ENCODE results near the gene ZFHX2. TPM values are rescaled to one million over a fixed set of nuclear protein-coding genes. Genes with fewer than 3 reads are reported as not detected.
A peak's percentile ranks its signal among the peaks of the same experiment; 100 is the strongest.

ZFHX2 gene
- total RNA-seq, 2 donors from 2014 or later = 12.8 to 15.4 TPM

DNA sequence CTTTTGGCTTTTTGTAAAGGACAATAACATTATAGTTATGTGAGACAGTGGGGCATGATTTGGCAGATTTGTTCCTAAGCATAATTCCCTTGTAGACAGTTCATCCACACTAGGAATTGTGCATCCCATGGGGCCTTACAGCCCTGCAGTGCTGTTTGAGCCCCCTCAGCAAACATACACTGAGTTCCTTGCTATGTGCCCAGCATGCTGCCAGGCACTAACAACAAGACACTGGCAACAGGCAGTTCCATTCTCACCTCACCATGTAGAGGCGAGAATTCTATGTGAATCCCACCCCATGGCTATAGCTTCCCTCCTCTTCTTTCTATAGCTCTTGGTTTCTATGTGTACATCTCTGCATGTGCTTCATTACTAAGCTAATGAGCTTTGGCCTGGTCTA is 6.4 kb upstream of the ZFHX2 start:
- Mint-ChIP-seq H3K27me3 (ENCODE audit: insufficient read depth) (no peaks in the 10 kb centered on the region), H3K36me3 (ENCODE audit: low read depth) (peaks cover 31% of the 10 kb centered on the region), H3K4me1 (peaks cover 13% of the 10 kb centered on the region), H3K4me3 (peak overlapping the region; percentile 81), H3K27ac (no peak overlapping the region), H3K9me3 (no peaks in the 10 kb centered on the region)
- 88 to 100% methylated on average over 1 of the region's 1 CpG for WGBS, 2 experiments (ENCODE audit: insufficient coverage in 1 of 2, insufficient read length in 1 of 2)
- H3K4me1 ChIP-seq (ENCODE audit: control insufficient read depth, insufficient read depth, low read length) = no peaks in the 10 kb centered on the region
- H3K9me3 ChIP-seq (ENCODE audit: control insufficient read depth, low read length) = no peaks in the 10 kb centered on the region
- no peaks in the 10 kb centered on the region for H3K27me3 ChIP-seq (ENCODE audit: control insufficient read depth, insufficient read depth, low read length, poor library complexity, severe bottlenecking)
- peaks cover 51% of the 10 kb centered on the region for H3K36me3 ChIP-seq (ENCODE audit: control insufficient read depth, insufficient read depth, low read length)
- no peak for DNase-seq
- no peak overlapping the region for H3K9ac ChIP-seq (ENCODE audit: extremely low read depth, low read length, poor library complexity, severe bottlenecking)
- TF ChIP-seq, protein P1, sequence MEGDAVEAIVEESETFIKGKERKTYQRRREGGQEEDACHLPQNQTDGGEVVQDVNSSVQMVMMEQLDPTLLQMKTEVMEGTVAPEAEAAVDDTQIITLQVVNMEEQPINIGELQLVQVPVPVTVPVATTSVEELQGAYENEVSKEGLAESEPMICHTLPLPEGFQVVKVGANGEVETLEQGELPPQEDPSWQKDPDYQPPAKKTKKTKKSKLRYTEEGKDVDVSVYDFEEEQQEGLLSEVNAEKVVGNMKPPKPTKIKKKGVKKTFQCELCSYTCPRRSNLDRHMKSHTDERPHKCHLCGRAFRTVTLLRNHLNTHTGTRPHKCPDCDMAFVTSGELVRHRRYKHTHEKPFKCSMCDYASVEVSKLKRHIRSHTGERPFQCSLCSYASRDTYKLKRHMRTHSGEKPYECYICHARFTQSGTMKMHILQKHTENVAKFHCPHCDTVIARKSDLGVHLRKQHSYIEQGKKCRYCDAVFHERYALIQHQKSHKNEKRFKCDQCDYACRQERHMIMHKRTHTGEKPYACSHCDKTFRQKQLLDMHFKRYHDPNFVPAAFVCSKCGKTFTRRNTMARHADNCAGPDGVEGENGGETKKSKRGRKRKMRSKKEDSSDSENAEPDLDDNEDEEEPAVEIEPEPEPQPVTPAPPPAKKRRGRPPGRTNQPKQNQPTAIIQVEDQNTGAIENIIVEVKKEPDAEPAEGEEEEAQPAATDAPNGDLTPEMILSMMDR (conservative IDR thresholded peaks at IDR 0.05) = no peak
- H3K4me3 ChIP-seq (ENCODE audit: low read length) = no peak overlapping the region
- H3K27ac ChIP-seq (ENCODE audit: low read depth, low read length) = no peak overlapping the region

DNA sequence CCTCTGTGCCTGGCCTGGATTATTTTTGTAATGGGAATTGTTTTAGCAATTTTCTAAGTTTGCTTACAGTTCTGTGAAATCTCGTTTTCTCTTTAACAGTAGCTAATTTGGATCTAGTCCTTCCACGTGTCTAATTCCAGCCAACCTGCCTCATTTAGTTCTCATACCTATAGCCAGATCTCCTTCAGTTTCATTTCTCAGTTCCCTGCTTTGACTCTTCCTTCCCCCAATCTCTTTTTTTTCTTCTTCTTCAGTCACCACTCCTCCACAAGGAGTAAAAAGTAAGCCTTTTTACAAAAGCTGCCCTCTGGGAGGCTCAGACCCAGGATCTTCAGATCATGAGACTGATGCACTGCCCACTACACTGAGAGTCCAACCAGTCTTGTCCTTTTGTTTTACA is 6.0 kb upstream of the ZFHX2 start:
- peak overlapping the region; percentile 81 for H3K4me3 Mint-ChIP-seq
- Histone ChIP-seq H3K9me3 (ENCODE audit: control insufficient read depth, low read length) (no peaks in the 10 kb centered on the region), H3K36me3 (ENCODE audit: control insufficient read depth, insufficient read depth, low read length) (peaks cover 49% of the 10 kb centered on the region), H3K27me3 (ENCODE audit: control insufficient read depth, insufficient read depth, low read length, poor library complexity, severe bottlenecking) (no peaks in the 10 kb centered on the region), H3K4me3 (ENCODE audit: low read length) (peak overlapping the region; percentile 94), H3K4me1 (ENCODE audit: control insufficient read depth, insufficient read depth, low read length) (no peaks in the 10 kb centered on the region), H3K9ac (ENCODE audit: extremely low read depth, low read length, poor library complexity, severe bottlenecking) (no peak overlapping the region), H3K27ac (ENCODE audit: low read depth, low read length) (no peak overlapping the region)
- peaks cover 27% of the 10 kb centered on the region for H3K36me3 Mint-ChIP-seq (ENCODE audit: low read depth)
- H3K4me1 Mint-ChIP-seq = peaks cover 13% of the 10 kb centered on the region
- H3K27me3 Mint-ChIP-seq (ENCODE audit: insufficient read depth) = no peaks in the 10 kb centered on the region
- no peak for DNase-seq
- 71 to 77% methylated on average over 2 of the region's 2 CpGs for WGBS, 2 experiments (ENCODE audit: insufficient coverage in 1 of 2, insufficient read length in 1 of 2)
- H3K27ac Mint-ChIP-seq = no peak overlapping the region
- TF ChIP-seq, protein P1 (conservative IDR thresholded peaks at IDR 0.05) = no peak
- H3K9me3 Mint-ChIP-seq = no peaks in the 10 kb centered on the region

DNA sequence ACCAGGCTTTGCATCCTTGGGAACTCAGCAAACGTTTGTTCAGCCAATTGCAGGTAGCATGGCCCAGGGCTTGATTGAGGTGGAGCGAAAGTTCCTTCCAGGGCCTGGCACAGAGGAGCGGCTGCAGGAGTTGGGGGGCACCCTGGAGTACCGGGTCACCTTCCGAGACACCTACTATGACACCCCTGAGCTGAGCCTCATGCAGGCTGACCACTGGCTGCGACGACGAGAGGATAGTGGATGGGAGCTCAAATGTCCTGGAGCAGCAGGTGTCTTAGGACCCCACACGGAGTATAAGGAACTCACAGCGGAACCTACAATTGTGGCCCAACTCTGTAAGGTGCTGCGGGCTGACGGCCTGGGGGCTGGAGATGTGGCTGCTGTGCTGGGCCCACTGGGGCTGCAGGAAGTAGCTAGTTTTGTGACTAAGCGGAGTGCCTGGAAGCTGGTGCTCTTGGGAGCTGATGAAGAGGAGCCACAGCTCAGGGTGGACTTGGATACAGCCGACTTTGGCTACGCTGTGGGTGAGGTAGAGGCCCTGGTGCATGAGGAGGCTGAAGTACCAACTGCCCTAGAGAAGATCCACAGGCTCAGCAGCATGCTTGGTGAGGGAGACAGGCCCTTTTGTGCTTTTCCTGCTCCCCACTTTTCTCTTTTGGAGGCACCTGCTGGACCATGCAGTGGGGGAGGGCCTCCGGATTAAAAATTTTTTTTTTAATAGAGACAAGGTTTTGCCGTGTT is 5.3 kb upstream of the ZFHX2 start:
- WGBS, 2 experiments (ENCODE audit: insufficient coverage in 1 of 2, insufficient read length in 1 of 2) = 69 to 74% methylated on average over 16 to 17 of the region's 17 CpGs
- Mint-ChIP-seq H3K4me1 (peaks cover 15% of the 10 kb centered on the region), H3K27ac (peak overlapping the region; percentile 39)

More for the DNA sequence above, 5.3 kb upstream of the ZFHX2 start:
- no peaks in the 10 kb centered on the region for H3K9me3 ChIP-seq (ENCODE audit: control insufficient read depth, low read length)
- no peaks in the 10 kb centered on the region for H3K27me3 ChIP-seq (ENCODE audit: control insufficient read depth, insufficient read depth, low read length, poor library complexity, severe bottlenecking)
- no peaks in the 10 kb centered on the region for H3K4me1 ChIP-seq (ENCODE audit: control insufficient read depth, insufficient read depth, low read length)
- H3K9ac ChIP-seq (ENCODE audit: extremely low read depth, low read length, poor library complexity, severe bottlenecking) = peak overlapping the region; percentile 73
- Mint-ChIP-seq H3K27me3 (ENCODE audit: insufficient read depth) (no peaks in the 10 kb centered on the region), H3K36me3 (ENCODE audit: low read depth) (peaks cover 26% of the 10 kb centered on the region), H3K4me3 (peak overlapping the region; percentile 81), H3K9me3 (no peaks in the 10 kb centered on the region)
- peaks cover 43% of the 10 kb centered on the region for H3K36me3 ChIP-seq (ENCODE audit: control insufficient read depth, insufficient read depth, low read length)
- DNase-seq = no peak
- H3K4me3 ChIP-seq (ENCODE audit: low read length) = peak overlapping the region; percentile 94
- H3K27ac ChIP-seq (ENCODE audit: low read depth, low read length) = no peak overlapping the region
- TF ChIP-seq, protein P1 (conservative IDR thresholded peaks at IDR 0.05) = no peak
